CD4-positive, CD25-positive, alpha-beta regulatory T cell (primary cell): ENCODE data around the gene BUD13. TPM values are rescaled to one million over a fixed set of nuclear protein-coding genes. Genes with fewer than 3 reads are reported as not detected.

Experiments
- ATAC-seq, 2 donors: fragments of 150-1000 bp; cut with Tn5 transposase; one replicate each; pipeline ENCODE4 v1.10.0; 2021; ENCODE audit warnings: low read depth in 2 of 2, moderate number of reproducible peaks in 2 of 2, moderate library complexity in 1 of 2
- DNase-seq, 3 donors: peaks; one replicate each; pipeline versions ENCODE4 v3.0.0 to v3.0.0-alpha.2; 2012 to 2022; ENCODE audit warnings: mixed read lengths in 1 of 3
- H3K27ac ChIP-seq: one replicate; pipeline ENCODE4 v1.7.0; 2013; ENCODE audit warnings: mild to moderate bottlenecking, low read length; ENCODE audit not compliant: insufficient read depth, poor library complexity, severe bottlenecking
- H3K27me3 ChIP-seq: one replicate; pipeline ENCODE4 v1.7.0; 2013; ENCODE audit warnings: low read length; ENCODE audit not compliant: control insufficient read depth, insufficient read depth
- H3K36me3 ChIP-seq: one replicate; pipeline ENCODE4 v1.7.0; 2013; ENCODE audit warnings: mild to moderate bottlenecking, low read length, moderate library complexity; ENCODE audit not compliant: control insufficient read depth, insufficient read depth
- H3K4me1 ChIP-seq: 2 replicates; pipeline ENCODE4 v1.7.0; 2013; ENCODE audit warnings: mild to moderate bottlenecking, low read length; ENCODE audit not compliant: insufficient read depth, control insufficient read depth, poor library complexity, severe bottlenecking
- H3K4me3 ChIP-seq: one replicate; pipeline ENCODE4 v1.7.0; 2013; ENCODE audit warnings: low read depth, mild to moderate bottlenecking, low read length, moderate library complexity
- H3K9me3 ChIP-seq, 2 experiments: 1 replicate in 1 of 2; 2 replicates in 1 of 2; pipeline ENCODE4 v1.7.0; 2013; ENCODE audit warnings: low read length in 2 of 2, mild to moderate bottlenecking in 1 of 2, moderate library complexity in 1 of 2; ENCODE audit not compliant: control insufficient read depth in 2 of 2
- H3K27ac Mint-ChIP-seq, 3 donors: one replicate each; pipeline ENCODE4 v1.8.0; 2020 to 2022; ENCODE audit warnings: mild to moderate bottlenecking in 3 of 3, mixed read lengths in 3 of 3, moderate library complexity in 2 of 3
- H3K27me3 Mint-ChIP-seq: one replicate; pipeline ENCODE4 v1.8.0; 2022; ENCODE audit warnings: mild to moderate bottlenecking, mixed read lengths
- H3K36me3 Mint-ChIP-seq: one replicate; pipeline ENCODE4 v1.8.0; 2020; ENCODE audit warnings: mixed read lengths
- H3K4me1 Mint-ChIP-seq, 4 donors: one replicate each; pipeline ENCODE4 v1.8.0; 2020 to 2022; ENCODE audit warnings: mixed read lengths in 4 of 4, mild to moderate bottlenecking in 1 of 4
- H3K4me3 Mint-ChIP-seq, 4 donors: one replicate each; pipeline ENCODE4 v1.8.0; 2020 to 2022; ENCODE audit warnings: mild to moderate bottlenecking in 4 of 4, mixed read lengths in 4 of 4, moderate library complexity in 3 of 4
- H3K9me3 Mint-ChIP-seq, 7 donors: one replicate each; pipeline ENCODE4 v1.8.0; 2020 to 2022; ENCODE audit warnings: mixed read lengths in 7 of 7, mild to moderate bottlenecking in 3 of 7, moderate library complexity in 2 of 7
- polyA plus RNA-seq, 4 donors: library from polyadenylated mRNA; unstranded; fragments of 300-500 nt; fragmentation: Illumina TruSeq; gene quantifications; one replicate each; pipeline ENCODE4 v1.2.3, GENCODE V29; 2021
- total RNA-seq: library from RNA; stranded (reverse); gene quantifications from one replicate; pipeline ENCODE4 v1.2.3, GENCODE V29; 2022

The BUD13 gene
- total and polyA plus RNA-seq, 5 donors from 2014 or later: 12.1 to 18.5 (median 13.6) TPM

DNA sequence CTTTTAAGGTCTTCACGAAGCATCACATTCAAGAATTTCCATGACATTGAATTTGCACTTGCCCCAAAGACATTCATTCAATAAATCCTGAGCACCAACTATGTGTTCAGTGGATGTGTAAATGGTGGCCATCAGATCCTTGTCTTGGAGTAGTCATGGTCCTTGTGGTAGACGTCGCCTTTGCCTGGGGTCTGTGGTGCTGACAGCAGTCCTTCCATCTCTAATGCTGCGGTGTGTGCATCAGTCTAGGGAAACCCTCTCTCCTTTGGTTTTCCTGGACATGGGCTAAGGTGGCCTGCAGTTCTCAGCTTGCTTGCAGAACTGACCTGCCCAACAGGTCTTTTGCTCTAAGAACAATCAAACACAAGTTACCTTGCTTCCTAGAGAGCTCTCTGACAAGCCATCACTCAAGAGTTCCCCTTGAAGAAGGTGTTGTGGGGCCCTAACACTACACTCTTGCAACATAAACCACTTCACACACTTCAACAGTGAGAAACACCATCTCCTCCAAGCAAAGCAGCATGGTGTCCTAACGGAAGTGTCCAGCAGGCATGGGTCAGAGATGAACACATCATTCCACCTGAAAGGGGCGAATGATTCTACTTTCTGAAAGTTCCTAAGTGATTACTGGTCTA, 72.1 kb downstream of the BUD13 start:
- no peak overlapping the region for H3K27ac ChIP-seq
- no peaks in the 10 kb centered on the region for H3K4me1 Mint-ChIP-seq
- H3K27me3 Mint-ChIP-seq: peaks cover 3% of the 10 kb centered on the region
- H3K4me1 ChIP-seq: no peaks in the 10 kb centered on the region
- H3K9me3 ChIP-seq: no peaks in the 10 kb centered on the region
- H3K4me3 ChIP-seq: no peak overlapping the region
- no peaks in the 10 kb centered on the region for H3K36me3 ChIP-seq
- no peaks in the 10 kb centered on the region for H3K36me3 Mint-ChIP-seq
- DNase-seq: no peak
- H3K9me3 Mint-ChIP-seq: peaks cover 0 to 2% (median 0%) of the 10 kb centered on the region in 7 donors
- no peak for ATAC-seq
- H3K27ac Mint-ChIP-seq: no peak overlapping the region
- H3K4me3 Mint-ChIP-seq: no peak overlapping the region
- no peaks in the 10 kb centered on the region for H3K27me3 ChIP-seq

Other genes with a start within 250 kb of the BUD13 start
- gene ZPR1, start 15.0 kb upstream of the BUD13 start, total RNA-seq: 99.8 TPM
- gene ZPR1, start 15.0 kb upstream of the BUD13 start, polyA plus RNA-seq: 10 to 100 TPM; 43.4 to 53.1 (median 44.5) TPM
- gene APOA5, start 18.9 kb upstream of the BUD13 start, total RNA-seq: not detected
- gene APOA5, start 18.9 kb upstream of the BUD13 start, polyA plus RNA-seq: not detected
- gene APOA4, start 50.3 kb upstream of the BUD13 start, total RNA-seq: not detected
- not detected for gene APOA4, start 50.3 kb upstream of the BUD13 start, polyA plus RNA-seq
- not detected for gene APOC3, start 56.9 kb upstream of the BUD13 start, total RNA-seq
- gene APOC3, start 56.9 kb upstream of the BUD13 start, polyA plus RNA-seq: not detected
- gene APOA1, start 64.6 kb upstream of the BUD13 start, total RNA-seq: not detected
- gene APOA1, start 64.6 kb upstream of the BUD13 start, polyA plus RNA-seq: under 1 TPM in 1 of 4 donors, not detected in 3; 0.34 TPM